Measurements from ENCODE around the gene TP53I11. TPM values are rescaled to one million over a fixed set of nuclear protein-coding genes. Genes with fewer than 3 reads are reported as not detected.

Gene TP53I11
- polyA plus RNA-seq, 3 donors = 11.0 to 13.2 (median 11.3) TPM

DNA sequence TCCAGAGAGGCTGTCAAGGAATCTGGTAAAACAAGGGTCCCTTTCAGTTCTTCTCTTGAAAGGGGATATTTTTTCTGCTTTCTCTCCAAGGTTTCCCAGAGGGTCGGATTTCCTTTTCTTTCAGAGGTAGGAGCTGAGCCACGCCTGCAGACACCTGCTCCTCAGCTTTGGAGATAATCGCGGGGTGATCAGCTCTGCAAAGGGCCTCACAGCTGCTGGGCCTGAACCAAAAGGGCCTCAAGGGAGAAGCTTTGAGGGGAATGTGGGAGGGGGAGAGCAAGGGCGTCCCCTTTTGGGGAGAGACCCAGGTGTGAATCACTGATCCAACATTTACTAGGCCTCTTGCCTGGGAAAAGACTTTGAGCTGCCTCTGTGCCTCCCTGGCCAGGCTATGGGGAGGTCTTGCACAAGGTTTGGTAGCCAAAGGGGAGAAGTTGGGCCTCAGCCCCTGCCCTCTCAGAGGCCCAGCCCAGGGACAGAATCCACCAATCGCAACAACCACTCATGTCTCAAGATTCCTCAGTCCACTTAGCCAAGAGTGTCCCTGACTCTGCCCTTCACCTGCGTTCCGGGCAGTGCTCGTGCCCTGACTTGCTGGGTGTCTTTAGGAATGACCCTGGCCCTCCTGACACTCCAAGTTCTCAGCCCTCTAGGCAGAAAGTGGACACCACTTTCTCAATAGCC lies 14.0 kb upstream of the TP53I11 start:
- H3K36me3 Mint-ChIP-seq = peaks cover 0 to 2% of the 10 kb centered on the region in 2 donors
- H2AFZ ChIP-seq (ENCODE audit: insufficient read depth, low read depth, low read length, poor library complexity, severe bottlenecking) = peak overlapping the region; percentile 15
- H3K4me1 Mint-ChIP-seq = peaks cover 22% of the 10 kb centered on the region
- H3K9me3 ChIP-seq (replicated peaks in 1 of 2; ENCODE audit: control insufficient read depth in 1 of 2, insufficient read depth in 1 of 2, low read length in 2 of 2) = no peaks in the 10 kb centered on the region
- no peaks in the 10 kb centered on the region for H3K9me3 Mint-ChIP-seq
- no peak overlapping the region for H3K27ac Mint-ChIP-seq
- intact Hi-C loops (cut with micrococcal nuclease) = no loop called here
- H3K27me3 Mint-ChIP-seq (ENCODE audit: low read depth in 3 of 3) = peaks cover 0 to 8% (median 3%) of the 10 kb centered on the region in 3 donors
- DNase-seq = no peak
- no peaks in the 10 kb centered on the region for H4K20me1 ChIP-seq (ENCODE audit: insufficient read depth, low read length)
- TF ChIP-seq CTCF (IDR thresholded peaks at IDR 0.05) = no peak
- 65% methylated on average over 4 of the region's 9 CpGs for WGBS (ENCODE audit: insufficient coverage)
- H3K27ac ChIP-seq (ENCODE audit: low read depth in 1 of 2, low read length in 2 of 2) = no peak overlapping the region
- no peak overlapping the region for H3K4me2 ChIP-seq (replicated peaks; ENCODE audit: extremely low read depth, low read length, poor library complexity, severe bottlenecking)
- H3K36me3 ChIP-seq (replicated peaks in 1 of 2; ENCODE audit: control insufficient read depth in 1 of 2, insufficient read depth in 2 of 2, low read length in 2 of 2) = no peaks in the 10 kb centered on the region
- H3K9ac ChIP-seq (ENCODE audit: insufficient read depth, low read length, poor library complexity, severe bottlenecking) = no peak overlapping the region
- H3K4me3 ChIP-seq (replicated peaks in 1 of 3; ENCODE audit: low read depth in 2 of 3, low read length in 3 of 3) = no peak overlapping the region
- no peak overlapping the region for H3K4me3 Mint-ChIP-seq
- peaks cover 18 to 19% of the 10 kb centered on the region in 2 donors for H3K4me1 ChIP-seq (ENCODE audit: control insufficient read depth in 1 of 2, insufficient read depth in 2 of 2, low read length in 2 of 2)
- no peaks in the 10 kb centered on the region for H3K79me2 ChIP-seq (ENCODE audit: insufficient read depth, low read length)
- H3K27me3 ChIP-seq (ENCODE audit: control insufficient read depth in 2 of 2, insufficient read depth in 2 of 2, low read length in 2 of 2) = no peaks in the 10 kb centered on the region

DNA sequence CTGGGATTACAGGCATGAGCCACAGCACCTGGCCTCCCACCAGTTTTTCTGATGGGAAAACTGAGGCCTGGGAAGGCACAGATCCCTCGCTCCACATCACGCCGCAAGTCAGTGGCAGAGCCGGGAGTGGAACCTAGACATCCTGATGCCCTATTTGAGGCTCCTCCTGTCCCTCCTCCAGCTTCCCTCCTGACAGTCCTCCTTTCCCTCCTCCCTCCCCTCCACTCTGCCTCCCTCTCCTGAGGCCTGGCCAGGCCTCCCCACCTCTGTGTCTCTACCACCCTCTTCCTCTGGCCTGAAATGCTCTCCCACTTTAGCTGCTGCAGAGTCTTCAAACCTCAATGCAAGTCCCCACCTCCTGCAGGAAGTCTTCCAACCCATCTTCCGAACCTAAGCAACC lies 13.3 kb upstream of the TP53I11 start:
- H3K9me3 ChIP-seq (replicated peaks in 1 of 2; ENCODE audit: control insufficient read depth in 1 of 2, insufficient read depth in 1 of 2, low read length in 2 of 2) = no peaks in the 10 kb centered on the region
- TF ChIP-seq CTCF (IDR thresholded peaks at IDR 0.05) = no peak
- no peak overlapping the region for H3K4me3 ChIP-seq (replicated peaks in 1 of 3; ENCODE audit: low read depth in 2 of 3, low read length in 3 of 3)
- peaks cover 12 to 13% of the 10 kb centered on the region in 2 donors for H3K4me1 ChIP-seq (ENCODE audit: control insufficient read depth in 1 of 2, insufficient read depth in 2 of 2, low read length in 2 of 2)
- intact Hi-C loops (cut with micrococcal nuclease) = no loop called here
- Mint-ChIP-seq H3K36me3 (peaks cover 0 to 2% of the 10 kb centered on the region in 2 donors), H3K27me3 (ENCODE audit: low read depth in 3 of 3) (peaks cover 0 to 8% (median 3%) of the 10 kb centered on the region in 3 donors), H3K4me3 (no peak overlapping the region), H3K27ac (no peak overlapping the region), H3K9me3 (no peaks in the 10 kb centered on the region), H3K4me1 (peaks cover 17% of the 10 kb centered on the region)
- H3K9ac ChIP-seq (ENCODE audit: insufficient read depth, low read length, poor library complexity, severe bottlenecking) = no peak overlapping the region
- no peaks in the 10 kb centered on the region for H3K36me3 ChIP-seq (replicated peaks in 1 of 2; ENCODE audit: control insufficient read depth in 1 of 2, insufficient read depth in 2 of 2, low read length in 2 of 2)
- H3K27ac ChIP-seq (ENCODE audit: low read depth in 1 of 2, low read length in 2 of 2) = no peak overlapping the region
- 91% methylated on average over 5 of the region's 5 CpGs for WGBS (ENCODE audit: insufficient coverage)
- H2AFZ ChIP-seq (ENCODE audit: insufficient read depth, low read depth, low read length, poor library complexity, severe bottlenecking) = no peak overlapping the region
- no peak for DNase-seq
- H4K20me1 ChIP-seq (ENCODE audit: insufficient read depth, low read length) = no peaks in the 10 kb centered on the region
- H3K27me3 ChIP-seq (ENCODE audit: control insufficient read depth in 2 of 2, insufficient read depth in 2 of 2, low read length in 2 of 2) = no peaks in the 10 kb centered on the region
- H3K79me2 ChIP-seq (ENCODE audit: insufficient read depth, low read length) = no peaks in the 10 kb centered on the region
- no peak overlapping the region for H3K4me2 ChIP-seq (replicated peaks; ENCODE audit: extremely low read depth, low read length, poor library complexity, severe bottlenecking)
